Measurements from ENCODE around the gene CPE.
A peak's percentile ranks its signal among the peaks of the same experiment; 100 is the strongest.

CPE gene

GRCh38 chr4:165379678-165380064, 863 bp downstream of the CPE start:
- H3K4me3 ChIP-seq: peak overlapping the region; percentile 82
- TF ChIP-seq CTCF (IDR thresholded peaks at IDR 0.05): no peak

GRCh38 chr4:165380805-165381204, 2.0 kb downstream of the CPE start:
- Histone ChIP-seq H3K4me3 (peak overlapping the region; percentile 82), H3K27ac (peak overlapping the region in 1 of 2 donors; percentile 77)
- DNase-seq (ENCODE audit: low spot score): no peak
- no peak for TF ChIP-seq CTCF (IDR thresholded peaks at IDR 0.05)

More at GRCh38 chr4:165379678-165380064, 863 bp downstream of the CPE start:
- peak; percentile 75 for DNase-seq (ENCODE audit: low spot score)
- H3K27ac ChIP-seq: peak overlapping the region; percentile 77 to 90

GRCh38 chr4:165381821-165382373, 3.1 kb downstream of the CPE start:
- peak overlapping the region in 1 of 2 donors; percentile 30 for H3K27ac ChIP-seq
- TF ChIP-seq CTCF (IDR thresholded peaks at IDR 0.05): no peak
- DNase-seq (ENCODE audit: low spot score): no peak
- H3K4me3 ChIP-seq: no peak overlapping the region

- no peak for TF ChIP-seq CTCF (IDR thresholded peaks at IDR 0.05)
- Histone ChIP-seq H3K27ac (peak overlapping the region; percentile 70 to 75), H3K4me3 (no peak overlapping the region)
- DNase-seq (ENCODE audit: low spot score): no peak
Measured at GRCh38 chr4:165382640-165383039, 3.8 kb downstream of the CPE start.

- H3K27ac ChIP-seq: peak overlapping the region; percentile 70 to 75
- peak overlapping the region; percentile 44 for H3K4me3 ChIP-seq
- DNase-seq (ENCODE audit: low spot score): no peak
- no peak for TF ChIP-seq CTCF (IDR thresholded peaks at IDR 0.05)
Measured at GRCh38 chr4:165383591-165384073, 4.8 kb downstream of the CPE start.

- TF ChIP-seq CTCF (IDR thresholded peaks at IDR 0.05): no peak
- DNase-seq (ENCODE audit: low spot score): no peak
- no peak overlapping the region for H3K4me3 ChIP-seq
- H3K27ac ChIP-seq: peak overlapping the region; percentile 70 to 75
Measured at GRCh38 chr4:165384186-165384585, 5.4 kb downstream of the CPE start.

- no peak overlapping the region for H3K4me3 ChIP-seq
- peak overlapping the region; percentile 70 to 75 for H3K27ac ChIP-seq
- no peak for TF ChIP-seq CTCF (IDR thresholded peaks at IDR 0.05)
- no peak for DNase-seq (ENCODE audit: low spot score)
Measured at GRCh38 chr4:165384598-165384997, 5.8 kb downstream of the CPE start.
